SU-DHL-6 (cell line): ENCODE measurements around the gene BRD1.
"Not testable (repeated sequence)": the region's sequence is repeated elsewhere in the genome, so short reads cannot be mapped to it uniquely, and the experiment has no call there.

Experiments
- H2AFZ ChIP-seq: fragments of 200-600 bp; sonication (generic); 2 replicates; pipeline ENCODE4 v1.6.1; 2014; ENCODE audit warnings: low read depth, mild to moderate bottlenecking, moderate library complexity, mixed read lengths, antibody characterized with exemption, low read length; ENCODE audit not compliant: severe bottlenecking
- H3F3A ChIP-seq: fragments of 200-600 bp; shearing (Covaris generic); 2 replicates; pipeline ENCODE4 v1.6.0; 2016; ENCODE audit warnings: antibody characterized with exemption, mild to moderate bottlenecking; ENCODE audit not compliant: insufficient read depth
- H3K27ac ChIP-seq: fragments of 200-600 bp; sonication (generic); 2 replicates; pipeline ENCODE4 v1.5.1; 2016; ENCODE audit warnings: low read depth, mild to moderate bottlenecking, low read length, moderate library complexity, mixed read lengths
- H3K27me3 ChIP-seq: fragments of 200-600 bp; sonication (generic), shearing (Covaris generic); 2 replicates; pipeline ENCODE4 v1.6.0; 2014; ENCODE audit warnings: mild to moderate bottlenecking, low read length
- H3K36me3 ChIP-seq: fragments of 200-600 bp; sonication (generic); 2 replicates; pipeline ENCODE4 v1.6.1; 2014; ENCODE audit warnings: mild to moderate bottlenecking, low read length, mixed read lengths
- H3K4me2 ChIP-seq: fragments of 300-600, 200-600 bp; shearing (Covaris generic), sonication (generic); 2 replicates; pipeline ENCODE4 v1.6.0; 2014; ENCODE audit warnings: low read length, low read depth, mild to moderate bottlenecking; ENCODE audit not compliant: poor library complexity, severe bottlenecking
- H3K4me3 ChIP-seq: fragments of 200-600 bp; sonication (generic); 2 replicates; pipeline ENCODE4 v1.5.1; 2014; ENCODE audit warnings: antibody characterized with exemption, low read length, mild to moderate bottlenecking, mixed read lengths; ENCODE audit not compliant: insufficient read depth, poor library complexity, severe bottlenecking
- H3K79me2 ChIP-seq: fragments of 200-600 bp; sonication (generic); 2 replicates; pipeline ENCODE4 v1.6.1; 2014; ENCODE audit warnings: mild to moderate bottlenecking, low read length, moderate library complexity; ENCODE audit not compliant: insufficient read depth
- H3K9ac ChIP-seq: fragments of 200-600 bp; sonication (generic); 2 replicates; pipeline ENCODE4 v1.7.0; 2014; ENCODE audit warnings: mild to moderate bottlenecking, low read length
- H3K9me2 ChIP-seq: fragments of 200-600 bp; sonication (generic); replicated peaks from 2 replicates; pipeline ENCODE4 v1.6.1; 2014; ENCODE audit warnings: low read length; ENCODE audit not compliant: insufficient read depth
- H3K9me3 ChIP-seq: fragments of 200-600 bp; sonication (generic); 2 replicates; pipeline ENCODE4 v1.6.1; 2014; ENCODE audit warnings: low read length, mixed read lengths; ENCODE audit not compliant: insufficient read depth
- H4K20me1 ChIP-seq: fragments of 200-600 bp; sonication (generic); 2 replicates; pipeline ENCODE4 v1.6.1; 2014; ENCODE audit warnings: low read depth, mild to moderate bottlenecking, antibody characterized with exemption, low read length, moderate library complexity, mixed read lengths
- CTCF ChIP-seq: fragments of 200-600 bp; sonication (generic); IDR thresholded peaks from one replicate; pipeline ENCODE4 v1.5.1; 2017; ENCODE audit warnings: antibody characterized with exemption, mild to moderate bottlenecking, low read length, moderate library complexity; ENCODE audit not compliant: insufficient read depth, poor library complexity, severe bottlenecking
- EZH2phosphoT487 ChIP-seq: fragments of 200-600 bp; sonication (generic), shearing (Covaris generic); conservative IDR thresholded peaks from 2 replicates; pipeline ENCODE4 v1.6.1; 2018; ENCODE audit warnings: mild to moderate bottlenecking, antibody characterized with exemption, low read length, moderate library complexity, mixed read lengths

BRD1 gene

DNA sequence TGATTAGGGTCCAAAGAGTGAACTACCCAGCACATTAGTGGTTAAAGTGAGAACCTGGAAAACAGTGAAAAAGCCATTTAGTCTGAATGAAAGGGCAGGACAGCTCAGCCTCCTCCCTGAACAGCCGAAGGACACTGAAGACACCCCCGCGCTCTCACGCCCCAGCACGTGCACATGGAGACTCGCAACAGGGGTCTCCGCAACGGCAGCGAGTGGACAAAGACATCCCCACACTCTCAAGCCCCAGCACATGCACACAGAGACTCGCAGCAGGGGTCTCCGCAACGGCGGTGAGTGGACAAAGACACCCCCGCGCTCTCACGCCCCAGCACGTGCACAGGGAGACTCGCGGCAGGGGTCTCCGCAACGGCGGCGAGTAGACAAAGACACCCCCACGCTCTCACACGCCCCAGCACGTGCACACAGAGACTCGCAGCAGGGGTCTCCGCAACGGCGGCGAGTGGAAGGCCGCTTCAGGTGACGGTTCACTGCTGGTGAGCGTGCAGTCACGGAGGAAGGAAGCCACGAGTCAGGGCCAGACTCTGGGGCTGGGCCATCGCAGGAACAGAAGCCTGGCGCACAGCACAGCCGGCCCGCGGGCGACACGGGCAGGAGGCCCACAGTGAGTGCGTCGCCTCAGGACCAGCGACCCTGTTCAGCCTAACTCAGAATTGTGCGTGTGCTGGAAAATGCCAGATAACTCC lies 43.6 kb downstream of the BRD1 start:
- no peak overlapping the region for H3K9ac ChIP-seq
- no peak overlapping the region for H3K4me2 ChIP-seq
- H2AFZ ChIP-seq = no peak overlapping the region
- H3K36me3 ChIP-seq = no peaks in the 10 kb centered on the region
- no peak overlapping the region for H3K27ac ChIP-seq
- H4K20me1 ChIP-seq = no peaks in the 10 kb centered on the region
- peaks cover 9% of the 10 kb centered on the region; the same call in 1 of the 2 replicates for H3K79me2 ChIP-seq
- no peaks in the 10 kb centered on the region for H3F3A ChIP-seq
- H3K27me3 ChIP-seq = no peaks in the 10 kb centered on the region
- no peaks in the 10 kb centered on the region for H3K9me3 ChIP-seq
- no peaks in the 10 kb centered on the region for H3K9me2 ChIP-seq
- TF ChIP-seq CTCF = no peak
- TF ChIP-seq EZH2phosphoT487 = no peak
- H3K4me3 ChIP-seq = no peak overlapping the region

GRCh38 chr22:49783036-49783746 lies 44.5 kb downstream of the BRD1 start:
- peaks cover 9% of the 10 kb centered on the region; the same call in 1 of the 2 replicates for H3K79me2 ChIP-seq
- H3K36me3 ChIP-seq = no peaks in the 10 kb centered on the region
- H3K9ac ChIP-seq = no peak overlapping the region

DNA sequence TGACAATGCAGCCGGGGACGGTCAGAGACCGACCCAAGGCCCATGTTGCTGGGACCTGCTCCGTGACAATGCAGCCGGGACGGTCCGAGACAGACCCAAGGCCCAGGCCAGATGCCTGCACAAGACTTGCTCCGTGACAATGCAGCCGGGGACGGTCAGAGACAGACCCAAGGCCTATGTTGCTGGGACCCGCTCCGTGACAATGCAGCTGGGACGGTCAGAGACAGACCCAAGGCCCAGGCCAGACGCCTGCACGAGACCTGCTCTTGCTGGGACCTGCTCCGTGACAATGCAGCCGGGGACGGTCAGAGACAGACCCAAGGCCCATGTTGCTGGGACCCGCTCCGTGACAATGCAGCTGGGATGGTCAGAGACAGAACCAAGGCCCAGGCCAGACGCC lies 45.8 kb downstream of the BRD1 start:
- not testable (repeated sequence) for H3K4me2 ChIP-seq, H3F3A ChIP-seq

More at GRCh38 chr22:49783036-49783746, 44.5 kb downstream of the BRD1 start:
- Histone ChIP-seq H3K9me3 (no peaks in the 10 kb centered on the region), H4K20me1 (no peaks in the 10 kb centered on the region), H3K9me2 (no peaks in the 10 kb centered on the region), H3K4me3 (no peak overlapping the region), H3K27ac (no peak overlapping the region), H3K4me2 (no peak overlapping the region), H2AFZ (no peak overlapping the region), H3K27me3 (no peaks in the 10 kb centered on the region), H3F3A (no peaks in the 10 kb centered on the region)
- no peak for TF ChIP-seq CTCF
- no peak for TF ChIP-seq EZH2phosphoT487

GRCh38 chr22:49781289-49781782 lies 46.3 kb downstream of the BRD1 start:
- Histone ChIP-seq H4K20me1 (no peaks in the 10 kb centered on the region), H3K27me3 (no peaks in the 10 kb centered on the region), H2AFZ (no peak overlapping the region), H3K36me3 (no peaks in the 10 kb centered on the region), H3F3A (no peaks in the 10 kb centered on the region), H3K4me3 (no peak overlapping the region), H3K4me2 (no peak overlapping the region), H3K9me2 (no peaks in the 10 kb centered on the region), H3K9ac (no peak overlapping the region), H3K27ac (no peak overlapping the region), H3K9me3 (no peaks in the 10 kb centered on the region), H3K79me2 (peaks cover 9% of the 10 kb centered on the region; the same call in 1 of the 2 replicates)
- no peak for TF ChIP-seq CTCF
- TF ChIP-seq EZH2phosphoT487 = no peak

More for the DNA sequence above, 45.8 kb downstream of the BRD1 start:
- not testable (repeated sequence) for H3K79me2 ChIP-seq, H3K9ac ChIP-seq, H3K9me3 ChIP-seq, H3K9me2 ChIP-seq, H3K27me3 ChIP-seq, H3K4me3 ChIP-seq, H4K20me1 ChIP-seq, H3K27ac ChIP-seq, H2AFZ ChIP-seq, H3K36me3 ChIP-seq
